Right ventricle myocardium superior (tissue), 1 donor: ENCODE data around the gene MEGF8. TPM values are rescaled to one million over a fixed set of nuclear protein-coding genes. Genes with fewer than 3 reads are reported as not detected.
A peak's percentile ranks its signal among the peaks of the same experiment; 100 is the strongest.

ENCODE experiments used
- ATAC-seq: fragments of 200-7000 bp; cut with Tn5 transposase; one replicate; pipeline ENCODE4 v1.9.1; 2020; ENCODE audit warnings: mild to moderate bottlenecking; ENCODE audit not compliant: poor library complexity
- DNase-seq: peaks from one replicate; pipeline ENCODE4 v3.0.0-alpha.2; 2020
- intact Hi-C: fragments of 100-400 bp; cut with DNase I; formaldehyde crosslinking; loops from one replicate; pipeline ENCODE4 v1.11.2; 2022
- total RNA-seq: library from RNA; stranded (reverse); fragmentation: NEBNext Ultra II Directional; extraction: Animal tissue kit (Norgen Biotek cat#: 25700); gene quantifications from one replicate; pipeline ENCODE4 v1.2.1, GENCODE V29; 2021
- donor health status: DM: no; HTN: yes; CAD: no; lungs with severe emphysema.

MEGF8 gene
- total RNA-seq, 1 donor from 2014 or later = 34.3 TPM

- intact Hi-C loops = no loop called here
- ATAC-seq = no peak
- no peak for DNase-seq
Measured at GRCh38 chr19:42345191-42345812, 19.9 kb downstream of the MEGF8 start.

GRCh38 chr19:42348211-42348610, 22.8 kb downstream of the MEGF8 start:
- ATAC-seq (no peak), DNase-seq (no peak)
- intact Hi-C loops = no loop called here

- ATAC-seq (no peak), DNase-seq (no peak)
- intact Hi-C loops = no loop called here
Measured at GRCh38 chr19:42349378-42350107, 24.1 kb downstream of the MEGF8 start.

GRCh38 chr19:42350417-42350816, 25.0 kb downstream of the MEGF8 start:
- ATAC-seq (no peak), DNase-seq (no peak)
- intact Hi-C loops = no loop called here

- ATAC-seq = no peak
Measured at GRCh38 chr19:42351079-42351735, 25.8 kb downstream of the MEGF8 start.

GRCh38 chr19:42352301-42353259, 27.1 kb downstream of the MEGF8 start:
- DNase-seq = no peak
- intact Hi-C loops = no loop called here
- ATAC-seq = no peak

More at GRCh38 chr19:42351079-42351735, 25.8 kb downstream of the MEGF8 start:
- intact Hi-C loops = no loop called here
- no peak for DNase-seq

GRCh38 chr19:42353341-42354015, 28.0 kb downstream of the MEGF8 start:
- intact Hi-C loops = no loop called here
- DNase-seq (no peak), ATAC-seq (no peak)

- no peak for ATAC-seq
- intact Hi-C loops = no loop called here
- DNase-seq = no peak
Measured at GRCh38 chr19:42355896-42356295, 30.5 kb downstream of the MEGF8 start.

- DNase-seq (no peak), ATAC-seq (no peak)
- intact Hi-C loops = no loop called here
Measured at GRCh38 chr19:42356686-42357085, 31.3 kb downstream of the MEGF8 start.

- intact Hi-C loops = no loop called here
- ATAC-seq (no peak), DNase-seq (no peak)
Measured at GRCh38 chr19:42357290-42357689, 31.9 kb downstream of the MEGF8 start.

GRCh38 chr19:42360787-42361544, 35.5 kb downstream of the MEGF8 start:
- no peak for ATAC-seq
- intact Hi-C loops = no loop called here
- no peak for DNase-seq

- intact Hi-C loops = no loop called here
- DNase-seq (no peak), ATAC-seq (no peak)
Measured at GRCh38 chr19:42361545-42361910, 36.1 kb downstream of the MEGF8 start.

- intact Hi-C loops = no loop called here
- ATAC-seq (no peak), DNase-seq (no peak)
Measured at GRCh38 chr19:42362342-42362741, 36.9 kb downstream of the MEGF8 start.

- no peak for ATAC-seq
Measured at GRCh38 chr19:42362891-42363440, 37.5 kb downstream of the MEGF8 start.

GRCh38 chr19:42363614-42364346, 38.3 kb downstream of the MEGF8 start:
- intact Hi-C loops = no loop called here
- ATAC-seq (no peak), DNase-seq (no peak)

More at GRCh38 chr19:42362891-42363440, 37.5 kb downstream of the MEGF8 start:
- no peak for DNase-seq
- intact Hi-C loops = no loop called here

- peak; percentile 70 for ATAC-seq
- intact Hi-C loops = no loop called here
- DNase-seq = no peak
Measured at GRCh38 chr19:42366673-42367072, 41.2 kb downstream of the MEGF8 start.

GRCh38 chr19:42367929-42368328, 42.5 kb downstream of the MEGF8 start:
- ATAC-seq = no peak
- DNase-seq = no peak
- intact Hi-C loops = no loop called here
